ENCODE results near the gene PATE3. TPM values are rescaled to one million over a fixed set of nuclear protein-coding genes. Genes with fewer than 3 reads are reported as not detected.

PATE3 gene
- total RNA-seq, 1 experiment from 2014 or later = not detected

DNA sequence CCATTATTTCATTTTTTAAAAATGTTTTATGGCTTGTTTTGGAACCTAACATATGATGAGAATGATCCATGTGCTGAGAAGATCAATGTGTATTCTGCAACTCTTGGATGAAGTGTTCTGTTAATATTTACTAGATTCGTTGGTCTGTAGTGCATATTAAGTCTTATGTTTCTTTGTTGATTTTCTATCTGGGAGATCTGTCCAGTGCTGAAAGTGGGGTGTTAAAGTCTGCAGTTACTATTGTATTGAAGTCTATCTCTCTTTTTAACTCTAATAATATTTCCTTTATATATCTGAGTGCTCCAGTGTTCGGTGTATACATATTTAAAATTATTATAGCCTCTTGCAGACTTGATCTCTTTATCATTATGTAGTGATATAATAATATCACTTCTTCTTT is 11.9 kb downstream of the PATE3 start:
- in situ Hi-C loops (cut with HindIII; ENCODE audit: low pct_unique_long_range_greater_than_20kb, low sequenced_read_pairs) = no loop called here
- DNase-seq (ENCODE audit: low read depth, low spot score) = no peak

DNA sequence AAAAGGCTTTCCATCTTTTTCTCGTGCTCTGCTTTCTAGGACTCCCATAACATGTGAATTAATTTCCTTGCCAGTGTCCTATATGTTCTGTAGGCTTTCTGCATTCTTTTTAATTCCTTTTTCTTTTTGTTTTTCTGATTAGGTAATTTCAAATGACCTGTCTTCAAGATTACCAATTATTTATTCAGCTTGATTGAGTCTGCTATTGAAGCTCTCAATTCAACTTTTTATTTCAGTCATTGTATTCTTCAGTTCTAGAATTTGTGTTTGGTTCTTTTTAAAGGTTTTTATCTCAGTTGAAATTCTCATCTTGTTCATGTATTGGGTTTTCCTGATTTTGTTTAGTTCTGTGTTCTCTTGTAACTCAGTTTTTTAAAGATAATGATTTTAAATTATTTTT is 14.5 kb downstream of the PATE3 start:
- in situ Hi-C loops (cut with HindIII; ENCODE audit: low pct_unique_long_range_greater_than_20kb, low sequenced_read_pairs) = no loop called here
- no peak for DNase-seq (ENCODE audit: low read depth, low spot score)

DNA sequence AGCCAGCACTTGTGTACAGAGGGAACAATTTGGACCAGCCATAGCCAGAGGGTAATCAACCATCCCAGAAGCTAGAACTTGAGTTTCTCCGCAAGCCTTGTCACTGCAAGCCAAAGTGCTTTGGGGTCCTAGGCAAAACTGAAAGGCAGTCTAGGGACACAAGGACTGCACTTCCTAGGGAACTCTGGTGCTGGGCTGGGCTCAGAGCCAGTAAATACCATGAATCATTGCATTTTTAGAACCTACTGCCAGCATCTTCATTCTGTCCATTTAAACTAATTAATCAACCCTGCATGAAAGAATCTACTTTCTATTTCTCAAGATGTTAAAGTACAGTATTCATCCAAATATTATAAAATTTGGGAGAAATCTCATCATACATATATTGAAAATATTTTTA is 20.0 kb downstream of the PATE3 start:
- DNase-seq (ENCODE audit: low read depth, low spot score) = no peak
- in situ Hi-C loops (cut with HindIII; ENCODE audit: low pct_unique_long_range_greater_than_20kb, low sequenced_read_pairs) = no loop called here

DNA sequence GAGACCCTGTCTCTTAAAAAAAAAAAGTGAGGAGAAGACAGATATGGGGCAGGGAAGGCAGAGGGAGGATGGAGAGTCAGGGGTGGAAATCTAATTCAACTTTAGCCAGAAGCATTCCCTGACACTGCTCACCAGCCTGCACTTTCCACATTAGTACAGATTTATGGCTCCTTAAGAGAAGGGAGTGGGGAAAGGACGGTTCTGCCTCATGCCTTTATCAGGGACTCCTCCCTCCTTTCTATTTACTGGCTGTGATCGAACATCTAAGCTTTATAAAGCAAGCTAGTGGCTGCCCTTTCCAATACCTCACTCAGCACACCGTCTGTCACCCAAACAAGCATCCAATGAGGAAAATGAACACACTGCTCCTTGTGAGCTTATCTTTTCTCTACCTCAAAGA is 45.1 kb downstream of the PATE3 start, which contains the start of gene PATE4:
Gene PATE4, plus strand, starts transcription at position 301 of the 400 bp plus-strand sequence. Its CDS starts 44 bp downstream, at position 345.
- in situ Hi-C loops (cut with HindIII; ENCODE audit: low pct_unique_long_range_greater_than_20kb, low sequenced_read_pairs) = no loop called here
- no peak for DNase-seq (ENCODE audit: low read depth, low spot score)

DNA sequence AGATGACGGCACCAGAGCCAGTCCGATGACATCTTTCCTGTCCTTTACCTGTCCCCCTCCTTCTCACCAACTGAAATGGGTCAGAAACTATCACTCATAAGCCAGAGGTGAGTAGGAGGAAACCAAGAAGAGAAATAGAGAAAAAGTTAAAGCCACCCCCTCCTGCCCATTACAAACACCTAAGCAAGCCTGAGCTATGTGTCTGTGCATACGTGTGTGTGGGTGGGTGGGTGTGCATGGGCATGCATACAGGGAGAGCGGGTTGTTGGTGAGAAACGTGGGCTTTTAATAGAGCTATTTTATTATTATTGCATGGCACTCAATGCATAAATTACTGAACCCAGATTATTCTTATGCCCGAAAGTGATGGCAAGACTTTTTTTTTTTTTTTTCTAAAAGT is 47.8 kb downstream of the PATE3 start:
- in situ Hi-C loops (cut with HindIII; ENCODE audit: low pct_unique_long_range_greater_than_20kb, low sequenced_read_pairs) = no loop called here
- DNase-seq (ENCODE audit: low read depth, low spot score) = no peak

Other genes with a start within 250 kb of the PATE3 start
- 92.5 and 96.1 TPM in 2 replicates for gene EI24, start 218.7 kb upstream of the PATE3 start, total RNA-seq (2014; rRNA removed; shearing (Covaris generic))
- gene STT3A, start 195.3 kb upstream of the PATE3 start, total RNA-seq (2014; rRNA removed; shearing (Covaris generic)) = 125 and 135 TPM in 2 replicates
- gene CHEK1, start 163.0 kb upstream of the PATE3 start, total RNA-seq (2014; rRNA removed; shearing (Covaris generic)) = 21.8 and 25.0 TPM in 2 replicates
- not detected in 2 replicates for gene ACRV1, start 107.3 kb upstream of the PATE3 start, total RNA-seq (2014; rRNA removed; shearing (Covaris generic))
- not detected in 2 replicates for gene PATE1, start 41.8 kb upstream of the PATE3 start, total RNA-seq (2014; rRNA removed; shearing (Covaris generic))
- gene PATE2, start 9.3 kb upstream of the PATE3 start, total RNA-seq (2014; rRNA removed; shearing (Covaris generic)) = 0.11 and 0.53 TPM in 2 replicates
- not detected in 2 replicates for gene PATE4, start 45.2 kb downstream of the PATE3 start, total RNA-seq (2014; rRNA removed; shearing (Covaris generic))
- gene HYLS1, start 99.5 kb downstream of the PATE3 start, total RNA-seq (2014; rRNA removed; shearing (Covaris generic)) = 15.0 and 17.9 TPM in 2 replicates
- gene PUS3, start 115.1 kb downstream of the PATE3 start, total RNA-seq (2014; rRNA removed; shearing (Covaris generic)) = 15.5 and 15.6 TPM in 2 replicates
- 0.96 and 1.5 TPM in 2 replicates for gene DDX25, start 116.4 kb downstream of the PATE3 start, total RNA-seq (2014; rRNA removed; shearing (Covaris generic))
- gene VSIG10L2, start 157.9 kb downstream of the PATE3 start, total RNA-seq (2014; rRNA removed; shearing (Covaris generic)) = not detected in 2 replicates

All from SK-MEL-5 (cell line).